Astrocyte of the spinal cord (primary cell): ENCODE measurements around the gene HIPK2.
A peak's percentile ranks its signal among the peaks of the same experiment; 100 is the strongest.

Experiments
- DNase-seq: peaks from one replicate; pipeline ENCODE4 v3.0.0; 2011; ENCODE audit warnings: low read depth, low spot score
- H3K4me3 ChIP-seq: 2 replicates; pipeline ENCODE4 v1.5.1; 2011; ENCODE audit warnings: low read depth, mild to moderate bottlenecking, low read length, moderate library complexity
- CTCF ChIP-seq: IDR thresholded peaks from 2 replicates; pipeline ENCODE4 v1.5.1; 2012; ENCODE audit warnings: low read depth, mild to moderate bottlenecking, low read length, inconsistent platforms
- in situ Hi-C: cut with HindIII; loops from 2 replicates; pipeline ENCODE4 v1.10.0; 2017; ENCODE audit warnings: low sequenced_read_pairs

Gene HIPK2

GRCh38 chr7:139777948-139778841, at the start of gene HIPK2:
Gene HIPK2 (minus strand): TSS chr7:139777998. CDS start chr7:139777623, 375 bp downstream.
- in situ Hi-C loops, result no loop called here
- TF ChIP-seq CTCF, result no peak
- H3K4me3 ChIP-seq, result peak within 1 kb of the TSS; percentile 89
- DNase-seq, result peak; percentile 73

DNA sequence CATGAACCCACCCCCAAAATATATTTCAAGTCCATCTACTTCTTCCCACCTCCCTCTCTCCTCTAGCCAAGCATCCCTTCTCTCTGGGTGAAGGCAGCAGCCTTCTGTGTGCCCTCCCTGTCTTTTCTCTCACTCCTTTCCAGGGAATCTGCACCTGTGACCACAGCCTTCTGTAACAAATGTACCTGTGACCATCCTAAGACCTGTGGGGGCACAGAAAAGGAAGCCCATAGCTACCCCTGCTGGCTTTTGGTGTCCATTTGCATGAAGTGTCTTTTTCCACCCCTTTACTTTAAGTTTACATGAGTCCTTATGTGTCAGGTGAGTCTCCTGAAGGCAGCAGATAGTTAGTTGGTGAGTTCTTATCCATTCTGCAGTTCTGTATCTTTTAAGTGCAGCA, 49.2 kb upstream of the HIPK2 start:
- in situ Hi-C loops, result no loop called here
- no peak for DNase-seq
- no peak overlapping the region for H3K4me3 ChIP-seq
- TF ChIP-seq CTCF, result no peak

DNA sequence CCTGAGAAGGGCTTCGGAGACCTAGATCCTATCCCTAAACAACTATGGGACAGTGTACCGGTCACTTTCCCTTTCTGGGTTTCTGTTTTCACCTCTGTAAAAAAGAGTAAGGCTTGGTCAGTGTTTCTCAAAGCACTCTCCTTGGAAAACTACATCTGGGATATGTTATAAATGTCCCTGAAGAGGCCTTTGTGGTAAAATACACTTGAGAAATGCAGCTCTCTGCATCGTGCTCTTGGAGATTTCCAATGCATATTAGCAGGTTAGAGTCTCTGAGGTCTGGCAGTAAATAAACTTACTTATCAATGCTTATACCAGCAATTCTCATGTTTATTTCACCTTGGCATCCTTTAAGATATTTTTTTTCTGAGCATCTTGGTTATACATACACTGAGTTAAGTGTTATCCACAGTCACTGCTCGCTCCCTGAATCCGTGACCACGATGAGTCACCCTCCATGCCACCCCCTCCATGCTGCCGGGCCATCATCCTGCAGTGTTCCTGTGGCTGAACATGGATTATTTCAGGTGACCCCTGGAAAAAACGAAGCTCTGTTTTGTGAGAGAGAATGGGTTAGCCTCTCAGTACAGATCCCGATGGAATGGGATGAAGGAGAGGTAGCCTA, 48.0 kb upstream of the HIPK2 start:
- peak; percentile 65 for DNase-seq
- no peak overlapping the region for H3K4me3 ChIP-seq
- in situ Hi-C loops, result no loop called here
- TF ChIP-seq CTCF, result no peak

GRCh38 chr7:139823959-139824521, 46.2 kb upstream of the HIPK2 start:
- DNase-seq, result no peak

DNA sequence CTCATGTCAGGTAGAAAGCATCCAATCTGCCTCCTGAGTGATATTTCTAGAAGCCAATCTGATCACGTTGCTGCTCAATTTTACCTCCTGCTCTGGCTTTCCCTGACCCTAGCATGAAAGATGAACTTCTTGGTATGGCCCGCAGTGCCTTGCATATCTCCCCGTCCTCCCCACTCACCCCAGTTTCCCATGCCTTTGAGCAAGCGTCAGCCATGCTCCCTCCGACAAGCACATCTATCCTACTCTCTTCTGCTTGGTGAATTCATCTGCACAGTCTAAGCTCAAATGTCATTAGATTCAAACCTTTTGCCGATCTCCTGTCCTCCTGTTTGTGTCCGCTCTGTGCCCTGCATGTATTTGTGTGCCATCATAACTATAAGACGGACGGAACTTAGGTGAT, 45.1 kb upstream of the HIPK2 start:
- in situ Hi-C loops, result no loop called here
- no peak for TF ChIP-seq CTCF
- DNase-seq, result no peak
- no peak overlapping the region for H3K4me3 ChIP-seq

More at GRCh38 chr7:139823959-139824521, 46.2 kb upstream of the HIPK2 start:
- in situ Hi-C loops, result no loop called here
- no peak overlapping the region for H3K4me3 ChIP-seq
- TF ChIP-seq CTCF, result no peak

GRCh38 chr7:139821349-139822105, 43.7 kb upstream of the HIPK2 start:
- TF ChIP-seq CTCF, result no peak
- DNase-seq, result no peak
- in situ Hi-C loops, result no loop called here
- H3K4me3 ChIP-seq, result no peak overlapping the region
